Gastrocnemius medialis (tissue), 4 donors: ENCODE data around the gene SLCO3A1.

ENCODE experiments used
- CTCF ChIP-seq, 5 experiments: fragments of 450-650 bp in 3 of 5; fragments of 200-600 bp in 2 of 5; sonication (generic) in 2 of 5; IDR thresholded peaks in 4 of 5; conservative IDR thresholded peaks in 1 of 5; 1 replicate in 4 of 5; 2 replicates in 1 of 5; pipeline ENCODE4 v1.5.1; 2016 to 2019; ENCODE audit warnings: antibody characterized with exemption in 5 of 5, mild to moderate bottlenecking in 3 of 5, moderate library complexity in 3 of 5
- POLR2A ChIP-seq, 2 donors: fragments of 450-650 bp; IDR thresholded peaks; one replicate each; pipeline ENCODE4 v1.6.1; 2017; ENCODE audit warnings: antibody characterized with exemption in 2 of 2, mild to moderate bottlenecking in 2 of 2, moderate library complexity in 2 of 2

- TF ChIP-seq POLR2A (IDR thresholded peaks at IDR 0.05) (no peak), CTCF (IDR thresholded peaks at IDR 0.05 in 4 of 5, conservative IDR thresholded peaks at IDR 0.05 in 1 of 5) (no peak)
Observed at GRCh38 chr15:92189166-92189565, 335.7 kb downstream of the SLCO3A1 start.
